WTC11 (cell line): Measurements from ENCODE around the gene ERG28.
"Not testable (repeated sequence)": the region's sequence is repeated elsewhere in the genome, so short reads cannot be mapped to it uniquely, and the experiment has no call there.

Experiments
- CREM ChIP-seq: sonication (generic); formaldehyde crosslinking; IDR thresholded peaks from 2 replicates; pipeline ENCODE4 v1.8.1; 2022; ENCODE audit warnings: mild to moderate bottlenecking, missing genetic modification reagents, moderate library complexity
- ELF4 ChIP-seq: sonication (generic); formaldehyde crosslinking; IDR thresholded peaks from 2 replicates; pipeline ENCODE4 v1.8.1; 2022; ENCODE audit warnings: low read depth, mild to moderate bottlenecking, moderate library complexity, missing genetic modification reagents
- KAT7 ChIP-seq: sonication (generic); formaldehyde crosslinking; IDR thresholded peaks from 2 replicates; pipeline ENCODE4 v1.8.1; 2023; ENCODE audit warnings: missing genetic modification reagents, mild to moderate bottlenecking, borderline replicate concordance
- MYBL2 ChIP-seq: sonication (generic); formaldehyde crosslinking; IDR thresholded peaks from 2 replicates; pipeline ENCODE4 v1.8.1; 2023; ENCODE audit warnings: mild to moderate bottlenecking, moderate library complexity, missing genetic modification reagents
- NR2C2 ChIP-seq: sonication (generic); formaldehyde crosslinking; IDR thresholded peaks from 2 replicates; pipeline ENCODE4 v1.8.0; 2022; ENCODE audit warnings: mild to moderate bottlenecking, missing genetic modification reagents
- SP1 ChIP-seq: sonication (generic); formaldehyde crosslinking; conservative IDR thresholded peaks from 2 replicates; pipeline ENCODE4 v1.8.1; 2022; ENCODE audit warnings: missing genetic modification reagents
- TEAD1 ChIP-seq: sonication (generic); formaldehyde crosslinking; IDR thresholded peaks from 2 replicates; pipeline ENCODE4 v1.8.0; 2022; ENCODE audit warnings: mild to moderate bottlenecking, missing genetic modification reagents
- TEAD4 ChIP-seq: sonication (generic); formaldehyde crosslinking; IDR thresholded peaks from 2 replicates; pipeline ENCODE4 v1.8.0; 2022; ENCODE audit warnings: mild to moderate bottlenecking, missing genetic modification reagents
- ZNF423 ChIP-seq: fragments of 250-450 bp; sonication (Bioruptor Pico); IDR thresholded peaks from 2 replicates; pipeline ENCODE4 v2.1.2; 2022; ENCODE audit warnings: mild to moderate bottlenecking, moderate library complexity
- TF ChIP-seq, protein P1 (sequence below): sonication (generic); formaldehyde crosslinking; IDR thresholded peaks from 2 replicates; pipeline ENCODE4 v1.8.1; 2022; ENCODE audit warnings: low read depth, mild to moderate bottlenecking, moderate library complexity, missing genetic modification reagents, borderline replicate concordance
- TF ChIP-seq, protein P2 (sequence below): fragments of 200-600 bp; IDR thresholded peaks from 2 replicates; pipeline ENCODE4 v1.8.0; 2022; ENCODE audit warnings: antibody characterized with exemption
- TF ChIP-seq, protein P3 (sequence below): sonication (generic); formaldehyde crosslinking; IDR thresholded peaks from 2 replicates; pipeline ENCODE4 v1.8.0; 2022; ENCODE audit warnings: mild to moderate bottlenecking, missing genetic modification reagents

DNA sequence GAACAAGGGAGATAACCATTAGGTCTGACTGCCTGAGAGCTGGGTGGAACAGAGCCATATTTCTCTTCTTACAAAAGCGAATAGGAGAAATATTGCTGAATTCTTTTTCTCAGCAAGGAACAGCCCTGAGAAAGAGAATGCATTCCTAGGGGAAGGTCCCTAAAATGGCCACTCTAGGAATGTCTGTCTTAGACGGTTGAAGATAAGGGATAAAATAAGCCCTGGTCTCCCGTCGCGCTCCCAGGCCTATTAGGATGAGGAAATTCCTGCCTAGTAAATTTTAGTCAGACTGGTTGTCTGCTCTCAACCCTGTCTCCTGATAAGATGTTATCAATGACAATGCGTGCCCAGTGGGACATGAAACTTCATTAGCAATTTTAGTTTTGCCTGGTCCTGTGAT is 34.3 kb upstream of the ERG28 start:
- not testable (repeated sequence) for TF ChIP-seq ELF4 (CRISPR knock-in tag); KAT7 (CRISPR knock-in tag); CREM (CRISPR knock-in tag); SP1 (CRISPR knock-in tag); TEAD1 (CRISPR knock-in tag); TEAD4 (CRISPR knock-in tag); ZNF423; NR2C2 (CRISPR knock-in tag); MYBL2 (CRISPR knock-in tag)
- TF ChIP-seq, protein P1, sequence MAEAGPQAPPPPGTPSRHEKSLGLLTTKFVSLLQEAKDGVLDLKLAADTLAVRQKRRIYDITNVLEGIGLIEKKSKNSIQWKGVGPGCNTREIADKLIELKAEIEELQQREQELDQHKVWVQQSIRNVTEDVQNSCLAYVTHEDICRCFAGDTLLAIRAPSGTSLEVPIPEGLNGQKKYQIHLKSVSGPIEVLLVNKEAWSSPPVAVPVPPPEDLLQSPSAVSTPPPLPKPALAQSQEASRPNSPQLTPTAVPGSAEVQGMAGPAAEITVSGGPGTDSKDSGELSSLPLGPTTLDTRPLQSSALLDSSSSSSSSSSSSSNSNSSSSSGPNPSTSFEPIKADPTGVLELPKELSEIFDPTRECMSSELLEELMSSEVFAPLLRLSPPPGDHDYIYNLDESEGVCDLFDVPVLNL (CRISPR knock-in tag), result not testable (repeated sequence)
- TF ChIP-seq, protein P2, sequence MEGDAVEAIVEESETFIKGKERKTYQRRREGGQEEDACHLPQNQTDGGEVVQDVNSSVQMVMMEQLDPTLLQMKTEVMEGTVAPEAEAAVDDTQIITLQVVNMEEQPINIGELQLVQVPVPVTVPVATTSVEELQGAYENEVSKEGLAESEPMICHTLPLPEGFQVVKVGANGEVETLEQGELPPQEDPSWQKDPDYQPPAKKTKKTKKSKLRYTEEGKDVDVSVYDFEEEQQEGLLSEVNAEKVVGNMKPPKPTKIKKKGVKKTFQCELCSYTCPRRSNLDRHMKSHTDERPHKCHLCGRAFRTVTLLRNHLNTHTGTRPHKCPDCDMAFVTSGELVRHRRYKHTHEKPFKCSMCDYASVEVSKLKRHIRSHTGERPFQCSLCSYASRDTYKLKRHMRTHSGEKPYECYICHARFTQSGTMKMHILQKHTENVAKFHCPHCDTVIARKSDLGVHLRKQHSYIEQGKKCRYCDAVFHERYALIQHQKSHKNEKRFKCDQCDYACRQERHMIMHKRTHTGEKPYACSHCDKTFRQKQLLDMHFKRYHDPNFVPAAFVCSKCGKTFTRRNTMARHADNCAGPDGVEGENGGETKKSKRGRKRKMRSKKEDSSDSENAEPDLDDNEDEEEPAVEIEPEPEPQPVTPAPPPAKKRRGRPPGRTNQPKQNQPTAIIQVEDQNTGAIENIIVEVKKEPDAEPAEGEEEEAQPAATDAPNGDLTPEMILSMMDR, result not testable (repeated sequence)
- TF ChIP-seq, protein P3, sequence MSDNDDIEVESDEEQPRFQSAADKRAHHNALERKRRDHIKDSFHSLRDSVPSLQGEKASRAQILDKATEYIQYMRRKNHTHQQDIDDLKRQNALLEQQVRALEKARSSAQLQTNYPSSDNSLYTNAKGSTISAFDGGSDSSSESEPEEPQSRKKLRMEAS, result not testable (repeated sequence)
